HepG2 (cell line): ENCODE results near the gene PLCL1. TPM values are rescaled to one million over a fixed set of nuclear protein-coding genes. Genes with fewer than 3 reads are reported as not detected.

Experiments used
- ATAC-seq: fragments of 200-7000 bp; cut with Tn5 transposase; 3 replicates; pipeline ENCODE4 v1.9.1; 2020; ENCODE audit warnings: mild to moderate bottlenecking, moderate library complexity
- BruUV-seq: library from RNA; stranded (reverse); fragments of 400-500 nt; replicated peaks from 2 replicates; lab custom pipeline; 2021; lab: Mats Ljungman, UMichigan
- CTCF ChIA-PET: fragments of 300-600 bp; formaldehyde crosslinking; extraction: SDS; loops from one replicate; lab custom pipeline; 2021; ENCODE audit warnings: low total read pairs, inconsistent platforms, low intra/inter-chr PET ratio; lab: Yijun Ruan, JAX
- POLR2A ChIA-PET: fragments of 350-600 bp; sonication (Branson Sonifier 250); formaldehyde crosslinking; loops from one replicate; lab custom pipeline; 2020; ENCODE audit warnings: antibody characterized with exemption, inconsistent platforms; lab: Yijun Ruan, JAX
- DNase-seq: peaks from one replicate; pipeline ENCODE4 v3.0.0-alpha.2; 2015; ENCODE audit warnings: low spot score
- FAIRE-seq: peaks from 3 replicates; lab custom pipeline; 2011; peaks lifted over from hg19 to GRCh38; lab: Jason Lieb, UNC
- H2AFZ ChIP-seq: one replicate; pipeline ENCODE4 v1.6.1; 2011; ENCODE audit warnings: low read length, inconsistent platforms
- H3K27ac ChIP-seq: fragments of 300-600 bp; 3 replicates; pipeline ENCODE4 v1.8.0; 2011; ENCODE audit warnings: mixed run types, mild to moderate bottlenecking, mixed read lengths, low read length, inconsistent platforms; ENCODE audit not compliant: insufficient read depth; ENCODE audit errors: extremely low read length
- H3K27me3 ChIP-seq, 2 experiments: fragments of 200-600 bp in 1 of 2; 2 replicates in 1 of 2; 3 replicates in 1 of 2; pipeline versions ENCODE4 v1.6.0 to v1.8.0; 2011; ENCODE audit warnings: low read length in 2 of 2, mild to moderate bottlenecking in 2 of 2, moderate library complexity in 2 of 2, inconsistent platforms in 1 of 2; ENCODE audit not compliant: insufficient read depth in 2 of 2, control insufficient read depth in 1 of 2
- H3K36me3 ChIP-seq, 2 experiments: fragments of 200-600 bp in 1 of 2; replicated peaks in 1 of 2; 2 replicates in 1 of 2; 3 replicates in 1 of 2; pipeline versions ENCODE4 v1.5.1 to v1.8.0; 2011; ENCODE audit warnings: low read length in 2 of 2, inconsistent platforms in 1 of 2; ENCODE audit not compliant: insufficient read depth in 2 of 2, control insufficient read depth in 1 of 2
- H3K4me1 ChIP-seq: 2 replicates; pipeline ENCODE4 v1.5.1; 2012; ENCODE audit warnings: low read length, inconsistent platforms; ENCODE audit not compliant: insufficient read depth
- H3K4me2 ChIP-seq: 2 replicates; pipeline ENCODE4 v1.6.0; 2011; ENCODE audit warnings: low read depth, low read length, inconsistent platforms
- H3K4me3 ChIP-seq, 3 experiments: fragments of 200-600 bp in 1 of 3; sonication (generic), shearing (Covaris generic) in 1 of 3; replicated peaks in 1 of 3; 2 replicates each; pipeline ENCODE4 v1.5.1; 2011 to 2016; ENCODE audit warnings: low read length in 3 of 3, inconsistent platforms in 2 of 3, low read depth in 2 of 3, mild to moderate bottlenecking in 2 of 3, control low read depth in 1 of 3, mixed read lengths in 1 of 3; ENCODE audit not compliant: insufficient read depth in 1 of 3
- H3K79me2 ChIP-seq: one replicate; pipeline ENCODE4 v1.6.1; 2011; ENCODE audit warnings: low read length, inconsistent platforms; ENCODE audit not compliant: insufficient read depth
- H3K9ac ChIP-seq: 2 replicates; pipeline ENCODE4 v1.6.0; 2011; ENCODE audit warnings: mild to moderate bottlenecking, low read depth, low read length, inconsistent platforms; ENCODE audit not compliant: insufficient read depth
- H3K9me3 ChIP-seq: 2 replicates; pipeline ENCODE4 v1.5.1; 2012; ENCODE audit warnings: mild to moderate bottlenecking, low read length
- H4K20me1 ChIP-seq: 2 replicates; pipeline ENCODE4 v1.6.0; 2011; ENCODE audit warnings: inconsistent platforms, mild to moderate bottlenecking, low read length, moderate library complexity; ENCODE audit not compliant: insufficient read depth
- DNMT3B ChIP-seq: conservative IDR thresholded peaks from 2 replicates; pipeline ENCODE4 v1.6.1; 2016; ENCODE audit warnings: missing biosample characterization, control low read depth
- HNRNPLL ChIP-seq: fragments of 200-400 bp; formaldehyde crosslinking; IDR thresholded peaks from 2 replicates; pipeline ENCODE4 v1.6.1; 2017; ENCODE audit warnings: mild to moderate bottlenecking, low read depth, low read length; ENCODE audit not compliant: poor library complexity, severe bottlenecking
- KDM5A ChIP-seq: fragments of 200-600 bp; sonication (generic); IDR thresholded peaks from 2 replicates; pipeline ENCODE4 v1.7.0; 2018; ENCODE audit warnings: antibody characterized with exemption, mild to moderate bottlenecking, low read length, borderline replicate concordance
- KLF12 ChIP-seq: sonication (generic); formaldehyde crosslinking; IDR thresholded peaks from 2 replicates; pipeline ENCODE4 v1.4.0; 2020; ENCODE audit warnings: missing genetic modification reagents, borderline replicate concordance
- NCOR1 ChIP-seq: fragments of 200-600 bp; sonication (generic); IDR thresholded peaks from 2 replicates; pipeline ENCODE4 v1.7.0; 2017; ENCODE audit warnings: antibody characterized with exemption, low read length, borderline replicate concordance
- PAF1 ChIP-seq: IDR thresholded peaks from 2 replicates; pipeline ENCODE4 v1.6.1; 2016; ENCODE audit warnings: missing genetic modification reagents, missing compliant biosample characterization
- PTBP1 ChIP-seq: fragments of 200-400 bp; formaldehyde crosslinking; IDR thresholded peaks from 2 replicates; pipeline ENCODE4 v1.6.1; 2018; ENCODE audit warnings: low read length, low read depth; ENCODE audit not compliant: poor library complexity, severe bottlenecking
- TCF12 ChIP-seq, 2 experiments: fragments of 450-650 bp in 1 of 2; sonication (generic) in 1 of 2; formaldehyde crosslinking in 1 of 2; IDR thresholded peaks; 2 replicates each; pipeline versions ENCODE4 v1.6.1 to v1.8.0; 2017 to 2022; ENCODE audit warnings: antibody characterized with exemption in 1 of 2, mild to moderate bottlenecking in 1 of 2, missing genetic modification reagents in 1 of 2, moderate library complexity in 1 of 2
- YEATS2 ChIP-seq: sonication (generic); formaldehyde crosslinking; IDR thresholded peaks from 2 replicates; pipeline ENCODE4 v1.4.0; 2020; ENCODE audit warnings: missing genetic modification reagents, borderline replicate concordance
- ZFP82 ChIP-seq: sonication (generic); formaldehyde crosslinking; IDR thresholded peaks from 2 replicates; pipeline ENCODE4 v1.5.1; 2020; ENCODE audit warnings: mild to moderate bottlenecking, missing genetic modification reagents, borderline replicate concordance
- ZNF496 ChIP-seq: sonication (generic); formaldehyde crosslinking; IDR thresholded peaks from 2 replicates; pipeline ENCODE4 v1.8.1; 2023; ENCODE audit warnings: mild to moderate bottlenecking, moderate library complexity, missing genetic modification reagents; ENCODE audit not compliant: insufficient replicate concordance
- ZNF607 ChIP-seq: sonication (generic); formaldehyde crosslinking; IDR thresholded peaks from 2 replicates; pipeline ENCODE4 v1.5.1; 2020; ENCODE audit warnings: missing genetic modification reagents, mild to moderate bottlenecking, borderline replicate concordance
- ZNF746 ChIP-seq: sonication (generic); formaldehyde crosslinking; IDR thresholded peaks from 2 replicates; pipeline ENCODE4 v1.8.0; 2022; ENCODE audit warnings: mild to moderate bottlenecking, missing genetic modification reagents
- ZNF841 ChIP-seq: sonication (generic); formaldehyde crosslinking; IDR thresholded peaks from 2 replicates; pipeline ENCODE4 v1.8.1; 2023; ENCODE audit warnings: missing genetic modification reagents, borderline replicate concordance
- ZSCAN22 ChIP-seq: sonication (generic); formaldehyde crosslinking; IDR thresholded peaks from 2 replicates; pipeline ENCODE4 v1.4.0; 2020; ENCODE audit warnings: mild to moderate bottlenecking, missing genetic modification reagents
- WGBS: methylation state at CpG from one replicate; pipeline ENCODE4 v1.1.6; 2017; ENCODE audit warnings: low lambda C conversion rate; 5-methylcytosine and 5-hydroxymethylcytosine counted together
- in situ Hi-C: cut with HindIII; loops from 2 replicates; pipeline ENCODE4 v1.10.0; 2017; ENCODE audit warnings: low pct_unique_long_range_greater_than_20kb; ENCODE audit not compliant: extremely low pct_ligation_motif_present
- intact Hi-C: fragments of 100-400 bp; cut with micrococcal nuclease; formaldehyde crosslinking; loops from one replicate; pipeline ENCODE4 v1.10.0; 2022; ENCODE audit not compliant: unreplicated experiment
- polyA plus RNA-seq, 8 experiments: library from polyadenylated mRNA; depleted of rRNA in 3 of 8; stranded (reverse) in 7 of 8; unstranded in 1 of 8; fragments of >200 nt; fragmentation: Illumina TruSeq in 4 of 8; extraction: Trizol in 4 of 8; gene quantifications; 2 replicates each; pipeline versions ENCODE4 v1.2.1 to v1.2.3, GENCODE V29; 2011 to 2016; ENCODE audit warnings: low read depth in 4 of 8, missing spikeins in 1 of 8, mixed read lengths in 1 of 8; ENCODE audit not compliant: insufficient read depth in 1 of 8
- total RNA-seq, 5 experiments: library from RNA; depleted of rRNA; stranded (reverse); fragments of >200 nt; fragmentation: Illumina TruSeq; extraction: Trizol; gene quantifications; 2 replicates each; pipeline ENCODE4 v1.2.3, GENCODE V29; 2016; ENCODE audit warnings: low read depth in 1 of 5
- TF ChIP-seq, protein P1 (sequence below): sonication (generic); formaldehyde crosslinking; IDR thresholded peaks from 2 replicates; pipeline ENCODE4 v1.8.1; 2023; ENCODE audit warnings: missing genetic modification reagents, mild to moderate bottlenecking, borderline replicate concordance

PLCL1 gene
- total and polyA plus RNA-seq, 2 of the 13 experiments (the other 11 are each of a cell fraction or from before 2014, with no cell fraction given) = not detected

GRCh38 chr2:198006733-198007132, 202.3 kb downstream of the PLCL1 start:
- no peaks in the 10 kb centered on the region for H3K36me3 ChIP-seq
- ChIA-PET POLR2A (no interaction called here), CTCF (no interaction called here)
- peaks cover 0 to 5% of the 10 kb centered on the region in 2 experiments; a peak in 1 of 5 replicates for H3K27me3 ChIP-seq
- no peak for TF ChIP-seq ZNF746 (CRISPR knock-in tag)
- no peak for TF ChIP-seq ZNF841 (CRISPR knock-in tag)
- no peak for TF ChIP-seq DNMT3B
- no peak for TF ChIP-seq HNRNPLL
- TF ChIP-seq PTBP1 = no peak
- no peak for TF ChIP-seq NCOR1
- no peak for TF ChIP-seq ZNF496
- no peak for TF ChIP-seq ZFP82 (CRISPR knock-in tag)
- no peak for TF ChIP-seq KLF12 (CRISPR knock-in tag)
- TF ChIP-seq YEATS2 (CRISPR knock-in tag) = no peak
- TF ChIP-seq TCF12 (IDR thresholded peaks at IDR 0.05) = no peak
- no peak for TF ChIP-seq TCF12 (CRISPR knock-in tag; IDR thresholded peaks at IDR 0.05)
- TF ChIP-seq ZNF607 = no peak
- TF ChIP-seq PAF1 = no peak
- TF ChIP-seq, protein P1, sequence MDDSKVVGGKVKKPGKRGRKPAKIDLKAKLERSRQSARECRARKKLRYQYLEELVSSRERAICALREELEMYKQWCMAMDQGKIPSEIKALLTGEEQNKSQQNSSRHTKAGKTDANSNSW (CRISPR knock-in tag) = no peak
- no peak for TF ChIP-seq KDM5A
- TF ChIP-seq ZSCAN22 (CRISPR knock-in tag) = no peak
- no peak for FAIRE-seq
- H3K9ac ChIP-seq = no peak overlapping the region
- no peaks in the 10 kb centered on the region for H4K20me1 ChIP-seq
- 2% methylated on average over 1 of the region's 1 CpG for WGBS
- H3K27ac ChIP-seq = no peak overlapping the region
- no peaks in the 10 kb centered on the region for H3K4me1 ChIP-seq
- H2AFZ ChIP-seq = no peak overlapping the region
- no peak overlapping the region for H3K4me3 ChIP-seq
- intact Hi-C loops (no loop called here), in situ Hi-C loops (no loop called here)
- H3K4me2 ChIP-seq = no peak overlapping the region
- H3K9me3 ChIP-seq = no peaks in the 10 kb centered on the region
- no peak for ATAC-seq
- H3K79me2 ChIP-seq = no peaks in the 10 kb centered on the region
- no peak for DNase-seq
- BruUV-seq = no TSS peak
